Neural crest cell (in vitro differentiated cells): Measurements from ENCODE around the gene YRDC. TPM values are rescaled to one million over a fixed set of nuclear protein-coding genes. Genes with fewer than 3 reads are reported as not detected.
A peak's percentile ranks its signal among the peaks of the same experiment; 100 is the strongest.

Experiments
- DNase-seq: peaks from one replicate; pipeline ENCODE4 v3.0.0; 2021; ENCODE audit warnings: low read depth, mixed read lengths, low spot score
- H3K27ac Mint-ChIP-seq: one replicate; pipeline ENCODE4 v1.8.0; 2021; ENCODE audit warnings: mild to moderate bottlenecking, mixed read lengths; ENCODE audit not compliant: unreplicated experiment
- H3K27me3 Mint-ChIP-seq: 2 replicates; pipeline ENCODE4 v1.8.0; 2021; ENCODE audit warnings: low read depth, mild to moderate bottlenecking, mixed read lengths
- H3K36me3 Mint-ChIP-seq: 2 replicates; pipeline ENCODE4 v1.8.0; 2021; ENCODE audit warnings: low read depth, mild to moderate bottlenecking, mixed read lengths
- H3K4me1 Mint-ChIP-seq: 2 replicates; pipeline ENCODE4 v1.8.0; 2021; ENCODE audit warnings: mixed read lengths
- H3K4me3 Mint-ChIP-seq: one replicate; pipeline ENCODE4 v1.8.0; 2021; ENCODE audit warnings: mild to moderate bottlenecking, mixed read lengths
- H3K9me3 Mint-ChIP-seq: 2 replicates; pipeline ENCODE4 v1.8.0; 2021; ENCODE audit warnings: mixed read lengths
- total RNA-seq: library from RNA; stranded (reverse); gene quantifications from 2 replicates; pipeline ENCODE4 v1.2.1, GENCODE V29; 2021
- TF ChIP-seq, protein P1 (sequence below): fragments of 200-600 bp; sonication (generic); conservative IDR thresholded peaks from 2 replicates; pipeline ENCODE4 v1.5.0; 2021; ENCODE audit warnings: antibody characterized with exemption, mild to moderate bottlenecking

Gene YRDC
- total RNA-seq, 1 donor from 2014 or later, result 17.6 TPM

DNA sequence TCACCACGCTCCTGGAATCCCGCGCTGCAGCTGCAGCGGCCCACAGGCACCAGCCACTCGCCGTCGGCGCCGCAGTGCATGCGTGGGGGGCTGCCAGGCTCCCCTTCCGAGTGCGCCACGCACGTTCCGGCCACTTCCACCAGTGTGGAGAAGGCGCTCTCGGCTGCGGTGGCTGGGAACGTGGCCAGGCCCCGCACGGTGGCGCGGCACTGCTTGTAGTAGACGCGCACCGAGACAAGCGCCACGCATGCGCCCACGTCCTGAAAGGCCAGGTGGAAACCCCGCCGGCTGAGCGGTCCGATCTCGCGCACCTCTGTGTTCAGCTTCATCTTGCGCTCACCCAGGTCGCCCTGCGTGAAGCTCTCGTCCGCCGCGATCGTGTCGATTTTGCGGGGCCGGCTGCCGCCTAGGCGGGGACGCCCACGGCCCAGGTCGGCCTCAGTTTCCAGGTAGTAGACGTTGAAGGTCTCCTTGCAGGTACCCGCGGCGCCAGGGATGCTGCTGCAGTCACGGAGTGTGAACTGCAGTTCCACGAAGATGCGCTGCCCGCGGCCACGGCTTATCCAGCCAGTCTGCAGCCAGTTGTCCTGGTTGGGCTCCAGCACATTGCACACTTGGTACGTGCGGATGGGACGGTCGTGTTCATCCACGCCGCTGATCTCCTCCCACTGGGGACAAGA is 46.5 kb downstream of the YRDC start:
- Mint-ChIP-seq H3K4me3 (no peak overlapping the region), H3K9me3 (no peaks in the 10 kb centered on the region), H3K36me3 (no peaks in the 10 kb centered on the region), H3K27ac (no peak overlapping the region), H3K4me1 (peaks cover 15% of the 10 kb centered on the region), H3K27me3 (peaks cover 52% of the 10 kb centered on the region)
- no peak for DNase-seq
- TF ChIP-seq, protein P1, sequence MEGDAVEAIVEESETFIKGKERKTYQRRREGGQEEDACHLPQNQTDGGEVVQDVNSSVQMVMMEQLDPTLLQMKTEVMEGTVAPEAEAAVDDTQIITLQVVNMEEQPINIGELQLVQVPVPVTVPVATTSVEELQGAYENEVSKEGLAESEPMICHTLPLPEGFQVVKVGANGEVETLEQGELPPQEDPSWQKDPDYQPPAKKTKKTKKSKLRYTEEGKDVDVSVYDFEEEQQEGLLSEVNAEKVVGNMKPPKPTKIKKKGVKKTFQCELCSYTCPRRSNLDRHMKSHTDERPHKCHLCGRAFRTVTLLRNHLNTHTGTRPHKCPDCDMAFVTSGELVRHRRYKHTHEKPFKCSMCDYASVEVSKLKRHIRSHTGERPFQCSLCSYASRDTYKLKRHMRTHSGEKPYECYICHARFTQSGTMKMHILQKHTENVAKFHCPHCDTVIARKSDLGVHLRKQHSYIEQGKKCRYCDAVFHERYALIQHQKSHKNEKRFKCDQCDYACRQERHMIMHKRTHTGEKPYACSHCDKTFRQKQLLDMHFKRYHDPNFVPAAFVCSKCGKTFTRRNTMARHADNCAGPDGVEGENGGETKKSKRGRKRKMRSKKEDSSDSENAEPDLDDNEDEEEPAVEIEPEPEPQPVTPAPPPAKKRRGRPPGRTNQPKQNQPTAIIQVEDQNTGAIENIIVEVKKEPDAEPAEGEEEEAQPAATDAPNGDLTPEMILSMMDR, result no peak

DNA sequence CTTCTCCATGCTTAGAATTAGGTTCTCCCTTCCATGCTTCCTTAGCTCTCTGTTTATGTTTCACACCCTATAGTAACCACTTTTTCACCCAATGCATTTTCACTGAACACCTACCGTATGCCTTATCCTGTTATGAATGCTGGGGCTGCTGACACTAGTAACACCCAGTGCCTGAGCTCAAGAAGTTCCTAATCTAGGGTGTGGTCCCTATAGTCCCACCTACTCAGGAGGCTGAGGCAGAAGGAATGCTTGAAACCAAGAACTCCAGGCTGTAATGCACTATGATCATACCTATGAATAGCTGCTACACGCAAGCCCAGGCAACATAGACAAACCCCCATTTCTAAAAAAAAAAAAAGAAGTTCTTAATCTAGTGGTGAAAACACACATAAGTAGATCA is 48.6 kb downstream of the YRDC start:
- Mint-ChIP-seq H3K27ac (no peak overlapping the region), H3K27me3 (peaks cover 30% of the 10 kb centered on the region), H3K9me3 (no peaks in the 10 kb centered on the region), H3K36me3 (no peaks in the 10 kb centered on the region), H3K4me1 (peaks cover 3% of the 10 kb centered on the region), H3K4me3 (no peak overlapping the region)
- TF ChIP-seq, protein P1, result no peak
- DNase-seq, result no peak

GRCh38 chr1:37755951-37756560 is 52.0 kb downstream of the YRDC start:
- H3K4me3 Mint-ChIP-seq, result no peak overlapping the region
- peaks cover 23% of the 10 kb centered on the region for H3K27me3 Mint-ChIP-seq
- TF ChIP-seq, protein P1, result no peak
- H3K9me3 Mint-ChIP-seq, result no peaks in the 10 kb centered on the region
- no peak for DNase-seq
- no peak overlapping the region for H3K27ac Mint-ChIP-seq
- H3K36me3 Mint-ChIP-seq, result no peaks in the 10 kb centered on the region
- no peaks in the 10 kb centered on the region for H3K4me1 Mint-ChIP-seq

- H3K27me3 Mint-ChIP-seq, result peaks cover 31% of the 10 kb centered on the region
- H3K36me3 Mint-ChIP-seq, result no peaks in the 10 kb centered on the region
- no peaks in the 10 kb centered on the region for H3K4me1 Mint-ChIP-seq
- TF ChIP-seq, protein P1, result no peak
- DNase-seq, result no peak
- H3K27ac Mint-ChIP-seq, result no peak overlapping the region
- H3K4me3 Mint-ChIP-seq, result no peak overlapping the region
- H3K9me3 Mint-ChIP-seq, result no peaks in the 10 kb centered on the region
Observed at GRCh38 chr1:37755290-37755689, 52.7 kb downstream of the YRDC start.

GRCh38 chr1:37753473-37754321 is 54.3 kb downstream of the YRDC start:
- H3K4me1 Mint-ChIP-seq, result no peaks in the 10 kb centered on the region
- TF ChIP-seq, protein P1, result no peak
- peaks cover 45% of the 10 kb centered on the region for H3K27me3 Mint-ChIP-seq
- no peak overlapping the region for H3K27ac Mint-ChIP-seq
- H3K36me3 Mint-ChIP-seq, result no peaks in the 10 kb centered on the region
- no peaks in the 10 kb centered on the region for H3K9me3 Mint-ChIP-seq
- peak overlapping the region; percentile 54 for H3K4me3 Mint-ChIP-seq
- no peak for DNase-seq

Other genes with a start within 250 kb of the YRDC start
- 73.1 and 76.6 TPM in 2 replicates for gene GNL2, start 212.3 kb downstream of the YRDC start, total RNA-seq
- 0.50 and 0.54 TPM in 2 replicates for gene RSPO1, start 173.3 kb downstream of the YRDC start, total RNA-seq
- gene CDCA8, start 115.7 kb downstream of the YRDC start, total RNA-seq, result 70.3 and 72.1 TPM in 2 replicates
- 0.63 and 0.77 TPM in 2 replicates for gene EPHA10, start 43.1 kb downstream of the YRDC start, total RNA-seq
- 16.0 and 17.6 TPM in 2 replicates for gene MANEAL, start 14.4 kb downstream of the YRDC start, total RNA-seq
- 37.3 and 40.0 TPM in 2 replicates for gene C1orf122, start 418 bp downstream of the YRDC start, total RNA-seq
- gene MTF1, start 51.4 kb upstream of the YRDC start, total RNA-seq, result 15.7 and 19.9 TPM in 2 replicates
- 18.8 and 19.1 TPM in 2 replicates for gene INPP5B, start 138.8 kb upstream of the YRDC start, total RNA-seq
- gene SF3A3, start 181.8 kb upstream of the YRDC start, total RNA-seq, result 113 and 119 TPM in 2 replicates
- gene FHL3, start 197.3 kb upstream of the YRDC start, total RNA-seq, result 21.2 and 22.4 TPM in 2 replicates
- 41.2 and 44.5 TPM in 2 replicates for gene UTP11, start 204.5 kb upstream of the YRDC start, total RNA-seq
- gene POU3F1, start 238.6 kb upstream of the YRDC start, total RNA-seq, result 10.7 and 12.1 TPM in 2 replicates